GM12878 (cell line): ENCODE results near the gene KIAA0930. TPM values are rescaled to one million over a fixed set of nuclear protein-coding genes. Genes with fewer than 3 reads are reported as not detected.

ENCODE experiments used
- ATAC-seq: fragments of 200-7000 bp; cut with Tn5 transposase; 3 replicates; pipeline ENCODE4 v1.9.1; 2020; ENCODE audit warnings: mild to moderate bottlenecking, moderate library complexity
- BruUV-seq: library from RNA; stranded (reverse); fragments of 400-500 nt; replicated peaks from 2 replicates; lab custom pipeline; 2021; lab: Mats Ljungman, UMichigan
- CTCF ChIA-PET: fragments of 300-600 bp; sonication (Branson Sonifier 250); formaldehyde crosslinking; extraction: SDS; loops from one replicate; lab custom pipeline; 2021; ENCODE audit warnings: inconsistent platforms; lab: Yijun Ruan, JAX
- POLR2A ChIA-PET: fragments of 350-600 bp; formaldehyde crosslinking; extraction: SDS; loops from one replicate; lab custom pipeline; 2021; ENCODE audit warnings: inconsistent platforms; lab: Charles Lee
- RAD21 ChIA-PET: fragments of 300-600 bp; sonication (Branson Sonifier 250); formaldehyde crosslinking; loops from one replicate; lab custom pipeline; 2023; ENCODE audit warnings: antibody characterized with exemption; ENCODE audit not compliant: unreplicated experiment; lab: Charles Lee
- SMC1A ChIA-PET: fragments of 300-600 bp; sonication (Branson Sonifier 250); formaldehyde crosslinking; loops from one replicate; lab custom pipeline; 2023; ENCODE audit not compliant: unreplicated experiment, uncharacterized antibody; lab: Charles Lee
- DNase-seq: peaks from one replicate; pipeline ENCODE4 v3.0.0-alpha.2; 2011; ENCODE audit warnings: low read depth, low spot score
- FAIRE-seq: peaks from 3 replicates; lab custom pipeline; 2011; peaks lifted over from hg19 to GRCh38; lab: Jason Lieb, UNC
- H2AFZ ChIP-seq: 2 replicates; pipeline ENCODE4 v1.6.0; 2011; ENCODE audit warnings: low read depth, low read length, control low read depth; ENCODE audit not compliant: control insufficient read depth
- H3K27ac ChIP-seq: 2 replicates; pipeline ENCODE4 v1.5.1; 2011; ENCODE audit warnings: control low read depth; ENCODE audit not compliant: control insufficient read depth, insufficient read depth
- H3K27me3 ChIP-seq, 2 experiments: replicated peaks in 1 of 2; 2 replicates each; pipeline versions ENCODE4 v1.6.0 to v1.6.1; 2011; ENCODE audit warnings: low read length in 1 of 2; ENCODE audit not compliant: control insufficient read depth in 2 of 2, insufficient read depth in 2 of 2
- H3K36me3 ChIP-seq, 2 experiments: 2 replicates each; pipeline ENCODE4 v1.5.1; 2011; ENCODE audit warnings: low read length in 1 of 2; ENCODE audit not compliant: control insufficient read depth in 2 of 2, insufficient read depth in 2 of 2
- H3K4me1 ChIP-seq: 2 replicates; pipeline ENCODE4 v1.6.1; 2011; ENCODE audit warnings: mild to moderate bottlenecking, low read length, moderate library complexity, mixed read lengths; ENCODE audit not compliant: control insufficient read depth, insufficient read depth
- H3K4me2 ChIP-seq: 2 replicates; pipeline ENCODE4 v1.6.0; 2011; ENCODE audit warnings: control low read depth; ENCODE audit not compliant: control insufficient read depth, insufficient read depth
- H3K4me3 ChIP-seq: fragments of 200-600 bp; sonication (generic); 2 replicates; pipeline ENCODE4 v1.5.1; 2016
- H3K79me2 ChIP-seq: 2 replicates; pipeline ENCODE4 v1.6.0; 2011; ENCODE audit warnings: low read length; ENCODE audit not compliant: control insufficient read depth, insufficient read depth
- H3K9ac ChIP-seq: 2 replicates; pipeline ENCODE4 v1.8.0; 2011; ENCODE audit warnings: low read length, control low read depth, mixed read lengths; ENCODE audit not compliant: control insufficient read depth, insufficient read depth
- H3K9me3 ChIP-seq: replicated peaks from 3 replicates; pipeline ENCODE4 v1.5.1; 2011; ENCODE audit warnings: mild to moderate bottlenecking, low read length; ENCODE audit not compliant: control insufficient read depth, insufficient read depth
- H4K20me1 ChIP-seq: 2 replicates; pipeline ENCODE4 v1.6.0; 2011; ENCODE audit not compliant: control insufficient read depth, insufficient read depth
- CEBPZ ChIP-seq: fragments of 150-350 bp; IDR thresholded peaks from 2 replicates; pipeline ENCODE4 v1.6.1; 2016; ENCODE audit warnings: low read depth, low read length
- EP300 ChIP-seq, 2 experiments: fragments of 150-350 bp in 1 of 2; IDR thresholded peaks; 2 replicates each; pipeline ENCODE4 v1.6.1; 2011 to 2012; ENCODE audit warnings: low read depth in 2 of 2, low read length in 2 of 2, borderline replicate concordance in 1 of 2, improper control_type of control experiment in 1 of 2, inconsistent platforms in 1 of 2; ENCODE audit not compliant: control insufficient read depth in 1 of 2
- JUNB ChIP-seq: IDR thresholded peaks from 2 replicates; pipeline ENCODE4 v1.6.1; 2016; ENCODE audit warnings: antibody characterized with exemption, mild to moderate bottlenecking
- NFYB ChIP-seq: IDR thresholded peaks from 2 replicates; pipeline ENCODE4 v1.6.1; 2011; ENCODE audit warnings: low read depth, mild to moderate bottlenecking, low read length, improper control_type of control experiment, moderate library complexity; ENCODE audit not compliant: insufficient read depth
- POLR2A ChIP-seq: IDR thresholded peaks from 2 replicates; pipeline ENCODE4 v1.6.1; 2011; ENCODE audit warnings: low read depth, mild to moderate bottlenecking, low read length
- TCF3 ChIP-seq: IDR thresholded peaks from 2 replicates; pipeline ENCODE4 v1.6.1; 2012; ENCODE audit warnings: low read depth, mild to moderate bottlenecking, low read length, borderline replicate concordance; ENCODE audit not compliant: insufficient read depth
- ZBED1 ChIP-seq: IDR thresholded peaks from 2 replicates; pipeline ENCODE4 v1.6.1; 2016; ENCODE audit warnings: borderline replicate concordance
- ZBTB40 ChIP-seq: fragments of 450-650 bp; IDR thresholded peaks from 2 replicates; pipeline ENCODE4 v1.6.1; 2016; ENCODE audit warnings: mild to moderate bottlenecking, moderate library complexity, borderline replicate concordance
- ZNF24 ChIP-seq: fragments of 450-650 bp; IDR thresholded peaks from 2 replicates; pipeline ENCODE4 v1.6.1; 2017; ENCODE audit warnings: antibody characterized with exemption, mild to moderate bottlenecking
- WGBS: methylation state at CpG from one replicate; pipeline ENCODE4 v1.1.6; 2016; ENCODE audit warnings: low lambda C conversion rate; ENCODE audit not compliant: insufficient replicate concordance, insufficient coverage; ENCODE audit errors: missing lambda C conversion rate; 5-methylcytosine and 5-hydroxymethylcytosine counted together
- in situ Hi-C: fragments of 300-500 bp; cut with MboI; formaldehyde crosslinking; loops from 9 replicates; pipeline ENCODE4 v1.14.3; 2018; ENCODE audit warnings: mixed read lengths
- intact Hi-C: fragments of 100-400 bp; cut with micrococcal nuclease; formaldehyde crosslinking; loops from one replicate; pipeline ENCODE4 v1.14.2; 2022; ENCODE audit not compliant: unreplicated experiment
- polyA plus RNA-seq, 11 experiments: library from polyadenylated mRNA; depleted of rRNA in 4 of 11; unstranded in 6 of 11; stranded (reverse) in 5 of 11; fragments of >200 nt; fragmentation: Nextera tagmentation in 4 of 11; fragmentation: Illumina TruSeq in 1 of 11; extraction: Ambion mirVana in 4 of 11; extraction: Trizol in 1 of 11; gene quantifications; 1 replicate in 1 of 11; 2 replicates in 10 of 11; pipeline versions ENCODE4 v1.2.1 to v1.2.3, GENCODE V29; 2011 to 2016; ENCODE audit warnings: inconsistent platforms in 2 of 11, missing spikeins in 2 of 11, low read depth in 1 of 11
- total RNA-seq, 4 experiments: library from RNA; depleted of rRNA in 3 of 4; stranded (reverse); fragments of >200 nt in 3 of 4; fragmentation: Illumina TruSeq in 1 of 4; extraction: Trizol in 1 of 4; gene quantifications; 2 replicates each; pipeline versions ENCODE4 v1.2.1 to v1.2.3, GENCODE V29; 2013 to 2021

The KIAA0930 gene
- total and polyA plus RNA-seq, 10 of the 15 experiments (the other 5 are each of a cell fraction or from before 2014, with no cell fraction given): 3.6 to 125 (median 46.3) TPM

- intact Hi-C loops: no loop called here
- no peaks in the 10 kb centered on the region for H3K4me1 ChIP-seq
- H2AFZ ChIP-seq: no peak overlapping the region
- H3K9ac ChIP-seq: no peak overlapping the region
- TF ChIP-seq POLR2A (no peak), ZNF24 (no peak), ZBTB40 (no peak), EP300 (IDR thresholded peaks at IDR 0.05; ENCODE audit: borderline replicate concordance in 1 of 2, control insufficient read depth in 1 of 2, low read depth in 2 of 2, low read length in 2 of 2) (no peak), TCF3 (no peak), CEBPZ (no peak), JUNB (no peak), ZBED1 (no peak), NFYB (no peak)
- ATAC-seq: no peak
- FAIRE-seq: no peak
- H3K4me3 ChIP-seq: no peak overlapping the region
- peaks cover 18 to 54% of the 10 kb centered on the region in 2 experiments for H3K36me3 ChIP-seq
- H3K27me3 ChIP-seq: no peaks in the 10 kb centered on the region
- H3K4me2 ChIP-seq: no peak overlapping the region
- CTCF ChIA-PET: no interaction called here
- in situ Hi-C loops: no loop called here
- no peaks in the 10 kb centered on the region for H3K9me3 ChIP-seq
- POLR2A ChIA-PET: interaction anchor here (0.6 kb wide), 1 partner anchor 212 kb away, joined by 5 read pairs; no protein-coding TSS in a partner anchor
- DNase-seq: no peak
- no peak overlapping the region for H3K27ac ChIP-seq
- peaks cover 10% of the 10 kb centered on the region for H3K79me2 ChIP-seq
- RAD21 ChIA-PET: interaction anchor here (0.6 kb wide), 1 partner anchor 81 kb away, joined by 4 read pairs; no protein-coding TSS in a partner anchor
- WGBS: 100% methylated on average over 4 of the region's 4 CpGs
- BruUV-seq: no TSS peak
- SMC1A ChIA-PET: interaction anchor here (1.7 kb wide), 1 partner anchor 83 kb away, joined by 4 read pairs; no protein-coding TSS in a partner anchor
- no peaks in the 10 kb centered on the region; the same call in 1 of the 2 replicates for H4K20me1 ChIP-seq
Observed at GRCh38 chr22:45181240-45181639, 59.5 kb downstream of the KIAA0930 start.
